DMS 273 treated with DMSO at 0.1 percent for 48 hours (cell line): ENCODE measurements around the gene NRCAM.

Source experiments
- DNase-seq: peaks from one replicate; lab custom pipeline; 2025; lab: John Stamatoyannopoulos, UW

The NRCAM gene

DNA sequence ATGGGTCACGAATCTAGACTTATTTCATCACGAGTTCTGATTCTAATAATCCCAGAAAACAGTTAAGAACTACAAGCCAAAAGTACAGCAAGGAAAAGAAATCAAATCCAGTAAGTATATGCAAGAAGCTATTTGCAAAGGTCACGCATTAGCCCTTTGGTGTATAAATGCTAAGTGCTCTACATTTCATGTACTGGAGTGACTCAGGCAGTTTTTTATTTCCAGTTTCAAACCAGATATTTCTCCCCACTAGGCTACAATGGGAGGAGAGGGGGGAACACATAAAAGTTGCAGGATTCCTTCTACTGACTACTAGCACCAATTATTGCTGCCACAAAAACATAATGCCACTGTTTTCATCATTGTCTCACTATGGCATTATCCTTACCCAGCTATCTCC, 148.0 kb downstream of the NRCAM start:
- no peak for DNase-seq

GRCh38 chr7:108307595-108307994, 148.6 kb downstream of the NRCAM start:
- no peak for DNase-seq

GRCh38 chr7:108307194-108307593, 149.0 kb downstream of the NRCAM start:
- no peak for DNase-seq

DNA sequence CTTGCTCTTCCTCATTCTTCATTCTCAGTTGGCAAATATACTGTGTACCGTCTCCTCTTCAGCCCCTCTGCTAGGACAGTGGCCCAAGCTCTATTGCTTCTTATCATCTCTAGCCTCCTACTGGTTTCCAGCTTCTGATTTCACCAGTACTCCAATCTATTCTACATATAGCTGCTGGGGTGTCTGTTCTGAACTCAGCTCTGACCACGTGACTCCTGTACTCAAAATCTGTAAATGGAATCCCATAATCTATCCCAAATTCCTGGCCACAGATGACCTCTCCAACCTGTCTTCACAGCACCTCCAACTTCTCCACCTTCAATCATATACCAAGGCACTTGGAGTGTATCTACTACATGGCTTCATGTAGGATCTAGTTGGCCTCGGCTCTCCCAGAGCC, 152.9 kb downstream of the NRCAM start:
- no peak for DNase-seq

- no peak for DNase-seq
Observed at GRCh38 chr7:108301387-108301786, 154.8 kb downstream of the NRCAM start.

- DNase-seq: no peak
Observed at GRCh38 chr7:108299251-108299973, 156.8 kb downstream of the NRCAM start.

- DNase-seq: no peak
Observed at GRCh38 chr7:108296911-108297310, 159.3 kb downstream of the NRCAM start.

DNA sequence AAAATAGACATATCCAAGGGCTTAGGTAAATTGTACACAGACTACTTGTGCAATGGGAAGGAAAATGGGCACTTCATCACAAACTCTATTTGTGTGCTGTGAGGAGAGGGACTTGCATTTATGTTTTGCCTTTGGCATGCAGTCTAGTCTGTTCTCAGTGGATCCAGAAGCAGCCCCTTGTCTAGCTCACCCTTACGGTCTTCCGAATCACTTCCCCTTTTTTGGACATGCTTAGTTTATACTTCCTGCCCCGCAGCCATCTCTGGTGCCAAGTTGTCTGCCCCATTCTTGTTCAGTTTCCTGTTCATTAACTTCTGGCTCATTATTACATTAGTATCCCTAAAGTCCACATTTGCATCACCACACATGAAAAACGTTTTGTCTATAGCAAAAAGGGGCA, 161.6 kb downstream of the NRCAM start:
- no peak for DNase-seq

DNA sequence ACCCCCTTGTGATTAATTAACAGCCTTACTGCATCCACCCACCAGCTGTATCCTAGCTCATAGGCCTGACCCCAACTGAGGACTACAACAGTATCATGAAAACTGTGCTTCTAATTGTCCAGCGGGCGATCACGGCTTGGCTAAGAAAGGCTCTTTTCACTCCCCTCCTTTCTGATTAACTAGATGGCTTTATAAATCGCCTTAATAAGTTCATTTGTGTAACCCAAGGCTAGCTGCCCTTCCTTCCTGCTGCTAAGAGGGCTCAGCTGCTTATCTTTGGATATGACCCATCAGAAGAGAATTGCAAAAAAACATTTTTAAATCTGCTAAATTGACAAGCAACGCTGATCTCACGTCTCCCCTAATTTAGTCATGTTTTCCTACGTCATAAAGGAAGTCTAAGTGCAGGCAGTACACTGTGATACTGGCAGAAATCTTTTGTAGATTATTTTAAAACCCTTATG, 163.1 kb downstream of the NRCAM start:
- no peak for DNase-seq

- no peak for DNase-seq
Observed at GRCh38 chr7:108292541-108292940, 163.7 kb downstream of the NRCAM start.

DNA sequence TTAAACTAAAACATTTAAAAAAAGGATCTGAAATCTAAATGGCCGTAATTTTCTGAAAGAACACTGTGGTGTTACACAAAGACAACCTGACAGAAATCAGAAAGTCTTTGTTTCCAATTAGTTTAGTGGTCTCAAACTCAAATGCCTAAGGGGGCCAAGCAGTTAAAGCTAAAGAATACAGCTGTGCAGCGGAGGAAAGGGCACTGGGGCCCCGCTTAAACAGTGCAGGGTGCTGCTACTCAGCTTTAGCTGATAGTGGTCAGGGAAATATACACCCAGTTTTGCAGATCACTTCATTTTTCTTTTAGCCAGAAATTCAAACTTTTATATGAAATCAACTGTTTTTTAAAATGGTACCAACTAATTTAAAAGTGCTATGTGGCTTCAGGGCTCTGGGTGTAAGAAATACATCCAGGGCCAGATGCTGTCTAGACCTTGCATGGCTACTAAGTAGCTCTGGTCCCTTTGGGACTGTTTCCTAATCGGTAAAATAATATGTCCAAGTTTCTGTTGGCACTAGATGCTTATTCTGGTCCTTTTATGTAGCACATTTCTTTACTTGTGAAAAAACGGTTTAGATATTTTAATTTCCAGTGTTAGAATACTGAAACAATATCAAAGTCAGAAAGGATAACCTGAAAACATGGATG, 164.3 kb downstream of the NRCAM start:
- DNase-seq: peak; percentile 66

GRCh38 chr7:108291152-108291508, 165.1 kb downstream of the NRCAM start:
- DNase-seq: no peak

- DNase-seq: no peak
Observed at GRCh38 chr7:108290459-108291151, 165.6 kb downstream of the NRCAM start.

DNA sequence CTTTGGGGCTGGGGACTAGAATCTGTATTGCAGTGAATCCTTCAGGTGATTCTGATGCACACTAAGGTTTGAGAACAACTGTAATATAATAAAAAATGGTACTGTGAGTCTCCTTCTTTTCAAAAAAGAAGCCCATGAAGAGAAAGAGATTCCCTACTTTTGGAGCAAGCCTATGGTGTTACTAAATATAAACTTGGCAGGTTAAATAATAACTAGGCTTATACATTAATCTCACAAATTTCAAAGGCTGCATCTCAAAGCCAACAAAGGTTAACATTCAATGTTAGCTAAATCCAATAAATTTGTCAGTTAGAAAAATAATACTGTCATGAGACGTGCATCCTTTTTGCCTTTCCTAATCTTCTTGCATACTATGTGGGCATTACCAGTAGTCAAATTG, 166.4 kb downstream of the NRCAM start:
- DNase-seq: no peak

GRCh38 chr7:108287857-108288256, 168.4 kb downstream of the NRCAM start:
- no peak for DNase-seq

DNA sequence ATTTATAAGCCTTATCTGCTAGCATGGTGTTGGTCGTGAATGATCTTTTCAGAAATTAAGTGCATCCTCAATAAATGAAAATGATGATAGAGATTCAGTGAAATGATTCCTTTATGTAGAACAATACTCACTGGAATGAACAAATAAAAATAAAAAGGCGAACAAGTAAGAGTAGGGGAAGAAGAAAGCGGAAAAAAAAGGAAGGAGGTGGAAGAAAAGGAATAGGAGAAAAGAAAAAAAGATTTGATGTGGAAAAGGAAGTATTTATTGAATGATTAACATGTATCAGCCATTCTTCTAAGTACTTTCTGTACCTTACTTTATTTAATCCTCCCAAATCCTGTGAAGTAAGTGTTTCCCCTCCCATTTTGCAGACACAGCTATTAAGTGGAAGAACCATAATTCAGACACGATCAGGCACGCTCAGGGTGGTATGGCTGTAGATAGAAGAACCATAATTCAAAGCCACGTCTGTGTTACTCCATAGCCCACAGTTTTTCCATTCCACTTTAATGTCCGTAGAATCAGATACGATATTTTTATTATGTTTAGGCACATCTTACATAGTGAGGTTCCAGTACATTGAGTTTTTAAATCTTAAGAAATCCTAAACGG, 169.8 kb downstream of the NRCAM start:
- DNase-seq: no peak

DNA sequence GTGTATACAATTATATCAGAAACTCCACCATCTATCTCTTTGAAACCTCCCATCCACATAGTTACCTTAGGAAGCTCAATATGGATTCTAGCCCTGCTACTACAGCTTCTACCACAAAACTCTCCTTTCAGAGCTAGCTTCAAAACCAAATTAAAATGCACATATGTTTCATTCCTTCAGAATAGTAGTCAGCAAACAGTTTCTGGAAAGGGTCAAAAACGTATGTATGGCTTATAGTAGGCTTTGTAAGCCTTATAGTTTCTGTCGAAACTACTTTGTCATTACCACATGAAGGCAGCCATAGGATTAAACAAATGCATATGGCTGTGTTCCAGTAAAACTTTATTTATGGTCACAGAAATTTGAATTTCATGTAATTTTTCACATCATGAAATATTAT, 170.5 kb downstream of the NRCAM start:
- DNase-seq: no peak

GRCh38 chr7:108285003-108285368, 171.2 kb downstream of the NRCAM start:
- DNase-seq: no peak

GRCh38 chr7:108284349-108285002, 171.8 kb downstream of the NRCAM start:
- DNase-seq: no peak

- DNase-seq: no peak
Observed at GRCh38 chr7:108283252-108283651, 173.0 kb downstream of the NRCAM start.

DNA sequence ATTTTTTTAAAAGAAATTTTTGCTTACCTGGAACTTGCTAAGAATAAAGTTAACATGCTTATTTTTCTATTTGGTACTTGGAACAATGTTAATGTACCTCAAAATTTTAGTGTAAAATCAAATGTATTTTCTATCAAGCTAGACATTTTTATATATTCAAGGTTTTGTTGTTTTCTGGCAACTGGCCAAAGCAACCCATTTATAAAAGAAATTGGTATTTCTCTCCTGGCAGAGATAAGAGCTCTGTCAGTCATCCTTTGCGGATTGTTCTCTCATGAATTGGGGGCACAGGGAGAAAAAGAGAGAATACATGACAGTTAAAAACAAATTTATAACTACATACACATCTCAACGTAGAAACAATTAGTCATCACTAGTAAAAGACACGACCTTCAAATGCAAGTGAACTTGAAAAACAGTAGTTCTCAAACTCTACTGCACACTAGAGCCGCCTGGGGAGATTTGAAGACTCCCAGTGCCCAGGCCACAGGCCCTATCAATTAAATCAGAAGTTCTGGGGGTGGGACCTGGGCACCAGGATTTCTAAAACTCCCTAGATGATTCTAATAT, 173.7 kb downstream of the NRCAM start:
- no peak for DNase-seq

DNA sequence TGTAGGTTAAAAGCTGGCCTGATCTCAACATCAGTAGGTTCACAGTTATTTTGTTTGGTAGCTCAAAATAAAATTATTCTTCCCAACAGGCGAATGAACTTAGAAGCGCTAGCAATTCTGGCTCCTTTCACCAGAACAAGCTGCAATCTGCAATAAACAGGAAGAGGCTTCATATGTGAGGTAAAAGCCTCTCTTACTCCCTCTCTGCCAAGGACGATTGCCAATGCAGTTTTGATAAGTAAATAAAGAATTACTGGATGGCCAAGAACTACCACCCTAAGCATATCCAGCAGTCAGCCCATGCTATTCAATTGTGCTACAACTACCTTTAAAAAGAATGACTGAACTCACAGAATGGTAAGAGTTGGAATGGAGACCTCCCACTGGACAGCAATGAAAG, 176.1 kb downstream of the NRCAM start:
- DNase-seq: no peak
